Amniotic stem cell (primary cell): ENCODE measurements around the gene CLCN4.

Experiments
- DNase-seq: peaks from one replicate; lab custom pipeline; 2025; lab: John Stamatoyannopoulos, UW

The CLCN4 gene

DNA sequence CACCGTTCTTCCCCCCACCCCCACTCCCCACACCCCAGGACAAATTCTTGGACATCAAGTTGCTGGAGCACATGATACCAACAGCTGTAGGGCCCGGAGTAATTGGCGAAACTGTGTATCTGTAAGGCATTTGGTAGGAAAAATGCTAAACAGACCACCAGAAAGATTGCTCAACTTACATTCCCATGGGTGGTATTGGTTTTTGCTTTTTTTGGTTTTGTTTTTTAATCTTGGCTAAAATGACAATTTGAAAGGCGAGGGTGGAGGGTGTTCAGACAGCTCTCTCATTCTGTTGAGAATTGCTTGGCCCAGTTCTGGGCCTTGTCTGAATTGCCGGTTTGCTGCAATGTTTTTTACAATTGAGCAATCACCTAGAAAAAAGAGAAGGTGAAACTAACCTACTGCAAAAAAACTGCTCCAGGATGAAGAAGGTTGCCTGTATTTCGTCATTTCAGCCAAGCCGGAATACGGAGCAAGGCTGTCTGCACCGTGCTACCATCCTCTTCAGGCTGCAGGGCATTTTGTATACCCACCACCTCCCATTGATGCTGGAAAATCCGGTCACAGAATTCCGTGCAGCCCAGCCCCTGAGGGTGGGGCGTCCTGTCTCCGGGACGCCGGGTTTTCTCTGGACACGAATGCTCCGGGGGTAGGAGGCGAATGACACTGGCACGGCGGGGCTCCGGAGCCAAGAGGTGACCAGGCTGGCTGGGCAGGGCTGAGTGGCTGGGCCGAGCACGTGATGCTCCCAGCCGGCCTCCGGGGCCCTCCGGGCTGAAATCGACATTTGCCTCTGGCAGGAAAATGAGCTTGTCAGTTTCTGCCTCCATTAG lies at the start of gene CLCN4:
Gene CLCN4, plus strand, starts transcription at position 777 of the 833 bp plus-strand sequence. CDS start 28,058 bp downstream, outside the sequence.
- no peak for DNase-seq

DNA sequence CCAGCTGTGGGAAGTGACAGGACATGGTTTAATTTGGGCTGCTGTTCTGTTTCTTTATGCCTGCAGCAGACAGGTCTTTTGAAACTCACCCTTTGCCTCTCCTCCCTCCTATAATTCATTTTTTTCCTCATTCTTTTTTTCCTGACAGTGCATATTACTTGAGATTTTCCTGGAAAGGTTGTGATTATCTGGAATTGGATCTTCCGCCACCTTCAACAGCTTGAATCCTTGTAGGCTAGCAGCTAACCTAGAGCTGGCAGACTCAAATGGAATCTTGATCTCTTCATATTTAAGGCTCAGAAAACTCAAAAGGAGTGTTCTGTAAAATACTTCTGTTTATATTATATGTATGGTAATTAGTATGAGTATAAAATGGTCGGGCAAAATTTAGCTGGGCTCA lies 49.3 kb upstream of the CLCN4 start:
- DNase-seq: no peak

DNA sequence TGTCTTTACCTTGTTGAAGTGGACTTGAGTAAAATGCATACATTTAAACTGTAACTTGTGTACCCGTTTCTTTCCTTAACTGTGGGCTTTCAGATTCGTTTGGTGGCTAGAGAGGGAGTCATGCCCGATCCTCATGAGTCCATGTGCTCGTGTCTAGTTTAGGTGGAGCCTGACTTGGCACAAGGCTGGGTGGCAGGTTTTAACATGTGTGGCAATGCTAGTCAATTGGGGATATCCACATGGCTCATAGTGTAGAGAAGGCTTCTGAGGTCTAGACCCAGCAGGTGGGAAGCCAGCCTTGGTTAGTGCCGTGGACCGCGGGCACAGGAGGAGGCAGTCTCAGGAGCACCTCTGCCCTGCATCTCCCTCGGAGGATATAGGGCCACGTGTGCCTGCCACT lies 48.5 kb upstream of the CLCN4 start:
- DNase-seq: no peak

DNA sequence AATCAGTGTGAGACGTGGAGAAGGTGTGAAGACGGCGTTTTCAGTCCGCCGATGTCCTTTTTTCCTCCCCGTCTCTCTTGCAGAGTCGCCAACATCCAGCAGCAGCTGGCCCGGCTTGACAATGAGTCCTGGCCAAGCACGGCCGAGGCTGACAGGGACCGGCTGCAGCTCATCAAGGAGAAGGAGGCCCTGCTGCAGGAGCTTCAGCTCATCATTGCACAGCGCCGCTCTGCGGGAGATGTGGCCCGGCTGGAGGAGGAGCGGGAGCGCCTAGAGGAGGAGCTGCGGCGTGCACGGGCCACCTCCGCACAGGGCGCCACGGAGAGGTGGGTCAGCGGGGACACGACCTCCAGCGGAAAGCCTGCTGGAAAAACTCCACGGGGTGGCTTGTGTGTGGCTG lies 47.1 kb upstream of the CLCN4 start:
- no peak for DNase-seq

DNA sequence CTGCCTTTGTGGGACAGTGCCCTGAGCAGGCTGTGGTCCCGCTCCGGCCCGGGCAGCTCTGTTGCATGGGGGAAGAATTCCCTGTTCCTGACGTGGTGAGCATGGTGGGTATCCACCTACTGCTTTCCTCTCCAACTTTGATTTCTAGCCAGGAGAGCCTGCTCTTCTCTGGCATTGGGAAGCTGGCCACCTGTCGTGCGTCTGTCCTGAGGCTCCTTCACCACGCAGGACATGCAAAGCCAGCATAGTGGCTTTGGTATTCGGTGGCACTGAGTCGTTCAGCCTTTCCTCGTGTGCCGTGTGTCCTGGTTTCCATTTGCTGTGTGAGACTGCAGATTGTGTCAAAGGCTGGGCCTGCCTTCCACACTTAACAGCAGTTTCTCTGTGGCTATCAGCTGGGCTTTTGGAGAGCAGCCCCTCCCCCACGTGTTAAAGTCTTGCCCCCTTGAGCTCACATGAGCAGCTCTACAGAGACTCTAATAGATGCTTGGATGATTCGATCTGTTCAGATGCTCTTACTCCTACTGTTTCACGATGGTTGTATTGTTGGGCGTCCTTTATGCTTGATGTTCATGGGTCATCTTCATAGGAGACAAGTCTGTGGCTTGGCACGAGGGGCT lies 46.3 kb upstream of the CLCN4 start:
- DNase-seq: no peak

DNA sequence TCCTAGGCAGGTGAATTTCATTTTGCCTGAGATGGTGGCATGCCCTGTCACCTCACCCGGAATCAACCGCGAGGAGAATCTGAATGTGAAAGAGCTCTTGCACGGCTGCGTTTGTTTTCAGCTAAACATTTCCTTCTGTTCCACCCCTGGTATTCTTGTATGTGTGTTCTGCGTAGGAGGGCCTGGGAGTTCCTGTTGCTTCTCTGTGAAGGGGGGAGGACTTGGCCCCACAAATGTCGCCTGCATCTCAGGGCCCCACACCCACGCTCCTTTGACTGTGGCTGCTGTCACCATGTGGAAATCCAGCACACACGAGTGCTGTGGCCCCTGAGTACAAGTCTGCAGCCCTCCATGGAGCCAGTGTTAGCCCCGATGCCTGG lies 45.8 kb upstream of the CLCN4 start:
- no peak for DNase-seq

DNA sequence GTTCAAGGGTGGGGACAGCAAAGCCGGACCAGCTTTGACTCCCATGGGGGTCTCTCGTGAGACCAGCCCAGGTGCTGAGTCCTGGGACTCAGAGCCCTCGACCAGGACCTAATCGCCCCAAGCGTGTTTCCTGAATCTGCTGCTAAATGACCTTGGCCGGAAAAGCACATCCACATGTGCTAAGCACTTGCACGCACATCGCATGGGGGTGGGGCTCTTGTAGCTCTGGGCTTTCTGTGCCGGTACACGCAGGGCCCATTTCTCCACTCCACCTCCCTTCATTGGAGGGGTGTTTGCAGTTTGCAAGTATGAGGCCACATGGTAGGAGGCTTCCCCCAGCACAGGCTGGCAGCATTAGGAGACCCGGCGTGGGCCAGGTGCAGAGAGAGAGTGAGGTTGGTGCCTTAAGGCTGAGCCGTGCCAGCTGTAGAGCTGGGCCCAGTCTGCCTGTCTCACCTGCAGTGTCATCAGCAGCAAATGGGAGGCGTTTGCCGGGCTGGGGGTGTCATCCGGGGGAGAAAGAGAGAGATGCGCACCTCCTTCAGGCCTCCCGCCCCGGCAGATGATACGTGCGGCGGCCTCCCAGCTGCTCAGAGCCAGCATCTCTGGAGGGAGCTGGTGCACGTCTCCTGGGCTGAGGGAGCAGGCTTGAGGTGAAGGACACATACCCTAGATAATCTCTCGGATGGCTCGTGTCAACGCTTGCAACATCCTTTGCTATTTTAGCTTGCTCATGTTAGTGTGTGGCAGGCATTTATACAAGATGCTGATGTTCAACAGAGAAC lies 45.2 kb upstream of the CLCN4 start:
- no peak for DNase-seq

DNA sequence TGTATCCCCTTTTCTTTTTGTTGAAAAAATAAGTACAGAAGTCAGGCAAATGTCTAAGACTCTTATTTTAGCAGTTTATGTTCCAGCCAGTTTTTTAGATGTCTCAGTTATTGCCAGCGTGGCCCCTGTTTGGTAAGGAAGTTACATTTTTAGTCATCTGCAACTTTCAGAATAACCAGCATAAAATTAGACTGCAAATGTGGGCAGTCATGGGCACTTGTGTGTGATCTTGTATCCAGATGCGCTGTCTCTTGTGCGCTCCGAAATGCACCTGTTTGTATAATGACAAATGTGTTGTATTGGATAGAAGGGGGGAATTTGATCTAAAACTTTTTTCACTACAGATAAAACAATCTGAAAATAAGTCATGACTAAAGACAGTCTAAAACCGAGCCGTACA lies 44.3 kb upstream of the CLCN4 start:
- no peak for DNase-seq

DNA sequence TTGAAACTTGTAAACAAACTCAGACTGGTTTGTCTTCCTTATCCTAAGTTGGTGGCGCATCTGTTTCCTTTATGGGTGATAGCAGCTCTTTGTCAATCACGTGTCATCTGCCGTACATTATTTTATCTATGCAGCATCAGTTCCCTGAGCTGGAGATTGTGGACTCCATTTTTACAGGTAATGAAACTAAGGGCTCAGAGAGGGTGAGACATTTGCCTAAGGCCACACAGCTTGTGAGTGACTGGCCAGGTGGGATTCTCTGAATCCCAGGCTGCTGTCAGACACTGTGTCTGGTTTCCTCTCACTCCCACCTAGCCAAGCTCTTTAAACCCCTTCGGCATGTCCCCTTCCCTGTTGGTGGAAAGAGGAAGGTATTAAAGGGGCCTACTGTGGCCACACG lies 41.7 kb upstream of the CLCN4 start:
- no peak for DNase-seq

DNA sequence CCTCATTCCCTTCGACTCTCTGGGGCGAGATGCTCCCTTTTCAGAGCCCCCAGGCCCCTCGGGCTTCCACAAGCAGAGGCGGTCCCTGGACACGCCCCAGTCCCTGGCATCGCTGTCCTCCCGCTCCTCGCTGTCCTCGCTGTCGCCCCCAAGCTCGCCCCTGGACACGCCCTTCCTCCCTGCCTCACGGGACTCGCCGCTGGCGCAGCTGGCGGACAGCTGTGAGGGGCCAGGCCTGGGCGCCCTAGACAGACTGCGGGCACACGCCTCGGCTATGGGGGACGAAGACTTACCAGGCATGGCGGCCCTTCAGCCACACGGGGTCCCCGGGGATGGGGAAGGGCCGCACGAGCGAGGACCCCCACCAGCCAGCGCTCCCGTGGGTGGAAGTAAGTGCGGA lies 39.5 kb upstream of the CLCN4 start:
- DNase-seq: no peak

DNA sequence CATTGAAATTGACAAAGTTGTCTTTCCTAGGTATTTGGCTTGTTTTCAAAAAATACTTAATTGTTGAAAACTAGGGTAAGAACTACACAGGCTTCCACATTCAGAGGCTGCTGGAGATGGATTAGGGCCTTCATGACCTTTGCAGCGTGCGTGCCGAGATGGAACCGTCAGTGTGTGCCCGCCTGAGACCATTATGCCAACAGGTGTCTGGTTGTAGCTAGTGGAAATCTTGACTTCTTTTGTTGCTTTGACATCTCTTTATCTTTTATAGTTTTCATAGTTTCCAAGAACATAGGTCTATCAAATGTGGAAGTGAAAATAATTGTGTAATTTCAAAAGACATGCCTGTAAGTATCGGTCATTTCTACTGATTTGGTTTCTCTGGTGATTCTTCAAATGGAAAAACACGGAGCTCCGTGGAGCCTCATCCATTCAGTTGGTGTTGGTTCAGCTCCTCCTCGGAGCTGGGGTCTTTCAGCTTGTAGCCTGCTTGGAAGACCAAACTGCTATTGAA lies 38.9 kb upstream of the CLCN4 start:
- no peak for DNase-seq

DNA sequence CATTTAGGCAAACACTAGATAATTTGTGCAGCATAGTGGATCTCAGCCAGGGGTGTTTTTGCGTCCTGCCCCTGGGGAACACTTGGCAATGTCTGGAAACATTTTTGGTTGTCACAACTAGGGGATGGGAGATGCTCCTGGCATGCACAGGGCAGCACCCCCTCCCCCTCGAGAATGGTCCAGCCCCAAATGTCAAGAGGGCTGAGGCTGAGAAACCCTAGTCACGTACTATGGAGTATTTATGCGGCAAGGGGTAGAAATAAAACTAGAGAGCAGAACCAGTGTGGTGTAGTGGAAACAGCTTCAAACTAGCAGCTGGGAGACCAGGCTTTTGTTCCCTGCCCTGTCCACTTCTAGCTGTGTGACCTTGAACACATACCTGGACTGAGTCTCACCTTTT lies 38.2 kb upstream of the CLCN4 start:
- DNase-seq: no peak

DNA sequence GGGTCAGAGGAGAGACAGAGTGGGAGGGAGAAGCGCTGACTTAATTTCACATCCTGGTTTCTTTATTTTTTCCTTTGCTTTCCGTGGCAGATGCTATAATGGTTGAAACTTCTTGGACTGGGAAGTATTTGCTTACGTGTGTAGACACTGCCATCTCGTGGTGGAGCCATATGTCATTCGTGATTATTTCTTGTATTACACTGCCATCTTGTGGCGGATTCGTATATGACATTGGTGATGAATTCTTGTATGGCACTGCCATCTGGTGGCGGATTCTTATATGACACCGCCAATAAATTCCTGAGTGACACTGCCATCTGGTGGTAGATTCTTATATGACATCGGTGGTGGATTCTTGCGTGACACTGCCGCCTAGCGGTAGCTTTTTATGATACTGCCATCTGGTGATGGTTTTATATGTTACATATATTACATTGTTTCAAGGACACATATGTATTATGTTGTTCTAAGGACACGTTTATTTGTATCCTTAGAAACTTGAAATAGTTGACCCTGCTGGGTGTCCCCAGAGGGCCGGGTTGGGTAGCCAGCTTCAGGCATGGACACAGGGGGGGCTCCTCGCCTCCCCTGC lies 37.3 kb upstream of the CLCN4 start:
- DNase-seq: peak; percentile 33

DNA sequence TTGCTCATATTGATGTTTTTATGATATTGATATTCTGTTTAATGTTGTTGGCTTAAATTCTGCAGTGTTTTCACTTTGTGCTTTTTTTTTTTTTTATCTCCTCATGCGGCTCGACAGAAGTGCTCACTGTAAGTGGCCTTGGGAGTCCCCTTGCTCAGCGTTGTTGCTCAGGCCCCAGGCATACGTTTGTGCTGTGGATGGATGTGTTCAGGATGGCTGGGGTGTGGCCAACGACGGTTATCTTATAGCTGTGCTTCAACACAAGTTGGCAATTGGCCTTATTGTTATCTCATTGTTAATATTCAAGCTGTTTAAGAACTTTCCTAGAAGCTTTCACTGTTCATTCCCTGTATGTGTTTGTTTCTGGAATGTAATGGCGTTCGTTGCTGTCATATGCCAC lies 36.4 kb upstream of the CLCN4 start:
- no peak for DNase-seq

DNA sequence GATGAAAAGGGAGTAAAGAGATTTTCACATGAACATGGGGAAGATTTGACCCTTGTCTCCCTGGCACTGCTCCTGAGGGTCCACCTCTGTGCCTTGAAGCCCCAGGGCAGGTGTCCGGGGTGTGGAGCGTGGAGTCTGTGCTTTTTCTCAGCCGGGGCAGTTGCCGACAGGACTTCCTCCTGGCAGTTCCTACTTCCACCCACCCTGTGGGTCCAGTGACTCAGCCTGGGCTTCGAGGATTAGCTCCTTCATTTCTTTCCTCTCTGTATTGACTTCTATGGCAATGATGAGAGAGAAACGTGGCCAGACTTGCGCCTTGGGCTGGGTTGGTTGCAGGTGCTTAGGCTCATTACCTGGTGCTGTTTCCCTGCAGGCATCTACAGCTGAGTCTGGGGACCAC lies 35.9 kb upstream of the CLCN4 start:
- DNase-seq: no peak

DNA sequence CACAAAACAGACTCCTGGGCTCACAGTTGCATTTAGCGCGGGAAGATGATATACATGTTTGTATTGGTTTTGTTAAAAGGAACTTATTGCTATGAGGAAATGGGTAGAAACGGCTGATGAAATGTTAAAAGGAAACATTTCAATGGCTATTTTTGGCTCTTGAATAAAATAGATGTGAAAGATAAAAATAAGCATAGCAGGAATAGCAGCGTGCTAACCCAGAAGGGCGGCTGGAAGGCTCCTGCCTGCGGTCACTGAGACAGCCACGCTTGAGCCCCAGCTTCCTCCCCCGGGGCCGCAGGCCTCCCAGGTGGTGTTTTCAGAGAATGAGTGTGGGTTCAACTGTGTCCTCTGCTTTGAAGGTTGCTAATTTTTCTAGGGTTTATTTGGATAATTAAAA lies 35.0 kb upstream of the CLCN4 start:
- DNase-seq: no peak

DNA sequence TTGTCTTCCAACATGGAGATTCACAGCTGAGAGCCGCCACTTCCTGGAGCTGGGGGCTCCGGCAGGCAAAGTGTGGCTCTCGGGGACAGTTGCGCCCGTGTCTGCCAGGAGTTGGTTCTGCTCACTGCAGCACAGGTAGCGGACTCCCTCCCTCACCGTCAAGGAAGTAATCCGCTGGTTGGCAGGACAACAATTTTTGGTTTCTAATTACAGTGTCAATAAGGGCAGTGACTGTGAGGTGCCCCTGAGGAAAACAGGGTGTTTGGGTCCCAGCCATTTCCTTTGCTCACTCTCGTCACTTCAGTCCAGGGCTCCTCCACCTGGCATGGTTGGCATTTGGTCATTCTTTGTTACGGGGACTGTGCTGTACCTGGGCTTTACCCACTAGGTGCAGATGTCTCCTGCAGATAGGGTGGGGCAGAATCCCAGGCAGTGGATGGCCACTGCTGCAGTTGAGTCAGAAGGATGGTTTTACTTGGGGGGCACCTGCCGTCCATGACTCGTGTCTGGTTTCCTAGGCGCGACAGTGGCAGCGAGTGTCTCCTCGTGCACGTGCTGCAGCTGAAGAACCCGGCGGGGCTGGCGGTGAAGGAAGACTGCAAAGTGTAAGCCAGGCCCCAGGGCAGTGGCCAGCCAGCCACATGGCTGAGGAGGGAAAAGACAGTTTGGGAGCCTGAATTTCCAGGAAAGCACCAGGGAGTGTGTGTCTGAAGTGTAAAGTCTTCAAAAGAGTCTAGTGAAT lies 32.1 kb upstream of the CLCN4 start:
- DNase-seq: no peak

DNA sequence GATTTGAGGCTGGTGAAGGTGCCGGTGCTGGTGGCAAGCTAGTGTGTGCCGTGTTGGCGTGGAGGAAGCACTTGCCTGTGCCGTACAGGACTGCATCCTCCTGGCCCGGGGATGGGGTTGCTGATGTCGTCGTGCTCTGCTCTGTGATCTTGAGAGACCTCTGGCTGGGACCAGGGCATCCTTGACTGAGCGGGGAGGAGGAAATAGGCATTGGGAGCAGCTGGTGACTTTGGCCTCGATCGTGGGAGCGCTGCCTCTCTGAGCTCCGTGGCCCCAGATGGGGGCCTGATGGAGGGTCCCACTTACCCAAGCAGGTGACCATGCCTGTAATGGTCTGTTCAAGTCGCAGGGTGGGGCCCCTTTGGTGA lies 31.5 kb upstream of the CLCN4 start:
- DNase-seq: no peak

DNA sequence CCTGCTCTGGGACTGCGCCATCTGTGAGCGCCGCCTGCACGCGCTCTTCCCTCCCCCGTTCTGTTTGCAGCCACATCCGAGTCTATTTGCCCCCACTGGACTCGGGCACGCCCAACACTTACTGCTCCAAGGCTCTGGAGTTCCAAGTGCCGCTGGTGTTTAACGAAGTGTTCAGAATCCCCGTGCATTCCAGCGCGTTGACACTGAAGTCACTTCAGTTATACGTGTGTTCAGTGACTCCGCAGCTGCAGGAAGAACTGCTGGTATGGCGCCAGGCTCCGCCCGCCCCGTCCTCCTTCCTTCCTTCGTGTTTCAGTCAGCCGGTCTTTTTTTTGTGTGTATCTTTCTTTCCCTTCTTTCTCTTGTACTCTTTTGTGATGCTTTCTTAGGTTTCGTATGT lies 30.7 kb upstream of the CLCN4 start:
- DNase-seq: no peak

DNA sequence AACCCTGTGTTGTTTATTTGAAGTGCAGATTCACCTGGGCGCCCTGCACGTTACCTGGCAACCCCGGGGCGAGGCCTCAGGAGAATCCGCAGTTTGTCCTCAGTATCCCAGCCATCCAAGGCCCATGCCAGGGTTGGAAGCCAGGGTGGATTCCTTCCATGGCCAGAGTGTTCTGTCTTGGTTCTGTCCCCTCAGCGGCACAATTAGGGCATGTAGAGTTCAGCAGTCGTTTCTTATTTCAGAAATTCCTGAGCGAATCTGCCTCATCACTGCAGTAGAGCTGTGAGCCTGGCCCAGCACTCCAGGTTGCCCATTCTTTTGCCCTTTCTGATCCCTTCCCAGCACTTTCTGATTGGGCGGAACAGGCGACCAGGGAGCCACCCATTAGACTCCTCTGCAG lies 29.9 kb upstream of the CLCN4 start:
- DNase-seq: no peak

DNA sequence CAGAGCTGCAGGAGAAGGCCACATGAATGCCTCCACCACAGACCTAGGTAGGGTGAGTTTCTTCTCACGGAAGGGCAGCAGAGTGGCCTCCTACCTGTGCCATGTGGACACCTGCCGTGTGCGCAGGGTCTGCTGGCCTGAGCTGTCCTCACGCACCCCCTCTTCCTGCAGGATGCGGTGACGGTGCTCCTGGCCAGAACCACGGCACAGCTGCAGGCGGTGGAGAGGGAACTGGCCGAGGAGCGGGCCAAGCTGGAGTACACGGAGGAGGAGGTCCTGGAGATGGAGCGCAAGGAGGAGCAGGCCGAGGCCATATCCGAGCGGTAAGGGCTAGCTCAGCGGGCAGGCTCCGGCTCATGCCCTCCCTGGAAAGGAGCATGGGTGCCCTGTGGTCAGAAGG lies 28.4 kb upstream of the CLCN4 start:
- no peak for DNase-seq

DNA sequence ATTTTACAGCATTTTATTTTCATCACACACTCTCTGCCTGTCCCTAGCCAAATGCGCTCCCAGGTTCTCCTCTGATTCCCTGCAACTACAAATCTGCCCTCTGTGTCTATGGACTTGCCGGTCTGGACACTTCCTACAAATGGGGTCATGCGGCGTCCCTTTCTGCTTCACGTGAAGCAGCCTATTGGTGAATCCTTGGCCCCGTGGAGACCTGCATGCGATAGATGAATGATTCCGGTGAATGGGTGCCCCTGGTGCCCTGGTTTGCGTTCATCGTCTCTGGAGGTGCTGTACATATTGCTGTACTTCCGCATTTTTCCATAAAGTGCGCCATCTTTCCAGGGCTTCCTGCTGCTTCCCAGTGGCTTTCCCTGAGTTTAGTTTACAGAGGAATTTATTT lies 27.5 kb upstream of the CLCN4 start:
- no peak for DNase-seq
